ENCODE results near the gene ACTRT2. TPM values are rescaled to one million over a fixed set of nuclear protein-coding genes. Genes with fewer than 3 reads are reported as not detected.

ACTRT2 gene
- total and polyA plus RNA-seq, 5 donors: not detected

GRCh38 chr1:3004285-3005205 is 16.7 kb upstream of the ACTRT2 start:
- no peaks in the 10 kb centered on the region for H3K4me1 ChIP-seq (ENCODE audit: control insufficient read depth, insufficient read depth, low read length)
- H3K27ac ChIP-seq (ENCODE audit: low read length): no peak overlapping the region
- 80% methylated on average over 20 of the region's 20 CpGs for WGBS
- ATAC-seq: no peak
- peak in 1 of 3 donors; percentile 8 for DNase-seq
- intact Hi-C loops (cut with DNase I): no loop called here
- H3K27me3 ChIP-seq (ENCODE audit: control insufficient read depth, insufficient read depth): no peaks in the 10 kb centered on the region
- H3K9me3 ChIP-seq (ENCODE audit: control insufficient read depth, low read length): peaks cover 7% of the 10 kb centered on the region
- no peak overlapping the region for H3K4me3 ChIP-seq (ENCODE audit: low read length)

DNA sequence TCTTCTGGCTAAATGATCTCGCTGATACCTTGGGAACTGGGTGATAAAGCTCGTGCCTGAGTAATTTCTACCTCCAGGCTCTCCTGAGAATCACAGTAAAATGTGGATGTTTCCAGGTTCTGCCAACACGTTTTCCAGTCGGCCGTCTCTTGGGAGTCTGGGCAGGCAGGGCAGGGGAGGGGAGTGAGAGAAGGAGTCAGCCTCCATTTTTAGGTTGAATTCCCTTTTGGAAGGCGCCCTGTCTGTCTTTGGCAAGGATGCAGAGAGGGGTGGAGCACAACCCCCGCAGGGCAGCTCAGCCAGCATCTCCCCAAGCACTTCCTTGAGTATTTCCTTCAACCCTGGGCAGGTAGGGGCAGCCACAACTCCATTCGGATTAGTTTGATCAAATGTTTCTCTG is 15.5 kb upstream of the ACTRT2 start:
- ATAC-seq (no peak), DNase-seq (no peak)
- 55% methylated on average over 8 of the region's 8 CpGs for WGBS

DNA sequence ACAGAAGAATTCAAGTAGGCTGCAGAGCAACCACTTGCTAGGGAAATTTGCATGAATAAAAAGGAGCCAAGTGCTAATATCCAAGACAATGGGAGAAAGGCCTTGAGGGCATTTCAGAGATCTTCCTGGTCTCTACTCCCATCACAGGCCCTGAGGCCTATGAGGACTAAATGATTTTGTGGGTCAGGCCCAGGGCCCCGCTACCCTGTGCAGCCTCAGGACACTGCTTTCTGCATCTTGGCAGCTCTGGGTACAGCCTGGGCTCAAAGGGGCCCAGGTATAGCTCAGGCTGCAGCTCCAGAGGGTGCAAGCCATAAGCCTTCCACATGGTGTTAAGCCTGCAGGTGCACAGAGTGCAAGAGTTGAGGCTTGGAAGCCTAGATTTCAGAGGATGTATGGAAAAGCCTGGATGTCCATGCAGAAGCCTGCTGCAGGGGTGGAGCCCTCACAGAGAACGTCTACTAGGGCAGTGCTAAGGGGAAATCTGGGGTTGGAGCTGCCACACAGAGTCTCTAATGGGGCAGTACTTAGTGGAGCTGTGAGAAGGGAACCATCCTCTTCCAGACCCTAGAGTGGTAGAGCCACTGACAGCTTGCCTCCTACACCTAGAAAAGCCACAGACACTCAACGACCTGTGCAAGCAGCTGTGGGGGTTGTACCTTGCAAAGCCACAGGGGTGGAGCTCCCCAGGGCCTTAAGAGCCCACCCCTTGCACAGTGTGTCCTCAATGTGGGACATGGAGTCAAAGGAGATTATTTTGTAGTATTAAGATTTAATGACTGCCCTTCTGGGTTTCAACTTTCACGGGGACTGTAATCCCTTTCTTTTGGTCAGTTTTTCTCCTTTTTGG is 13.7 kb upstream of the ACTRT2 start:
- WGBS: 76% methylated on average over 4 of the region's 4 CpGs
- peaks cover 7% of the 10 kb centered on the region for H3K9me3 ChIP-seq (ENCODE audit: control insufficient read depth, low read length)
- no peaks in the 10 kb centered on the region for H3K4me1 ChIP-seq (ENCODE audit: control insufficient read depth, insufficient read depth, low read length)
- H3K4me3 ChIP-seq (ENCODE audit: low read length): no peak overlapping the region
- no peak for ATAC-seq
- DNase-seq: no peak
- intact Hi-C loops (cut with DNase I): no loop called here
- no peak overlapping the region for H3K27ac ChIP-seq (ENCODE audit: low read length)
- H3K27me3 ChIP-seq (ENCODE audit: control insufficient read depth, insufficient read depth): no peaks in the 10 kb centered on the region

More for the DNA sequence above, 15.5 kb upstream of the ACTRT2 start:
- Histone ChIP-seq H3K9me3 (ENCODE audit: control insufficient read depth, low read length) (peaks cover 7% of the 10 kb centered on the region), H3K27ac (ENCODE audit: low read length) (no peak overlapping the region), H3K27me3 (ENCODE audit: control insufficient read depth, insufficient read depth) (no peaks in the 10 kb centered on the region), H3K4me1 (ENCODE audit: control insufficient read depth, insufficient read depth, low read length) (no peaks in the 10 kb centered on the region), H3K4me3 (ENCODE audit: low read length) (no peak overlapping the region)
- intact Hi-C loops (cut with DNase I): no loop called here

DNA sequence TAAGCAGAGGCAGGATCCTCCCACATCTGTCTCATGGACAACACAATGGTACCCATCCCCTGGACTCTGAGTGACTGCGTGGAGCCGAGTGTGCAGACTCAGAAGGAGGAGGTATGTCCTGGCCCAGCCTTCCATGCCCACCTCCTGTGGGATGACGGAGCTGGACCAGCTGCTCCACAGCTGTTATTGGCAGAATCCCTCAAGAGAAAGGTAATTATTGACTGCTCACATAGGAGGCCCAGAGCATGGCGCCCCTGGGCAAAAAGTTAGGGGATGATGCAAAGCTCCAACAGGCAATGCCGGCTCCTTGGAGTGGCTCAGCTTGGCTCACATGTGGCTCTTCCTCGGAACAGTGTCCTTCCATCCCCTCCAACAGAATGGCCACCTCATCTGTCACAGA is 12.2 kb upstream of the ACTRT2 start:
- Histone ChIP-seq H3K27me3 (ENCODE audit: control insufficient read depth, insufficient read depth) (no peaks in the 10 kb centered on the region), H3K9me3 (ENCODE audit: control insufficient read depth, low read length) (peaks cover 7% of the 10 kb centered on the region), H3K27ac (ENCODE audit: low read length) (no peak overlapping the region), H3K4me1 (ENCODE audit: control insufficient read depth, insufficient read depth, low read length) (no peaks in the 10 kb centered on the region), H3K4me3 (ENCODE audit: low read length) (no peak overlapping the region)
- intact Hi-C loops (cut with DNase I): no loop called here
- ATAC-seq (no peak), DNase-seq (no peak)
- 94% methylated on average over 6 of the region's 6 CpGs for WGBS

DNA sequence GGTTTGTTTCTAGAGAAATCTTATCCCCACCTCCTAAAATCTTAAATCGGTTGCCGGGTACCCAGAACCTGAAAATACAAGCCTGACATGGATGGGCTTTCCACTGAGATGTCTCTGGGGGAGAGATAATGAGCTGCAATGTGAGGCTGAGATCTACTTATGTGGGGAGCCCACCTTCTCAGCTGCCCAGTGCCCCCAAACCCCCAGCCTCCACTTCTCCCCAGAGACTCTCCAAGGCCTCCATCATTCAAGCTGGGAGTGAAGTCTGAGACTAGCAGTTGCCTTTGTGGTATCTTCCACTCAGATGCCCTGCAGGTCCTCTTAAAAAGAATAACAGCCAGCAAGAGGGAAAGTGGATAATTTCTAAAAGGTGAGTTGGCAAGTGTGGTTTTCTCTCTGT is 11.7 kb upstream of the ACTRT2 start:
- no peak for ATAC-seq
- Histone ChIP-seq H3K9me3 (ENCODE audit: control insufficient read depth, low read length) (peaks cover 7% of the 10 kb centered on the region), H3K4me1 (ENCODE audit: control insufficient read depth, insufficient read depth, low read length) (no peaks in the 10 kb centered on the region), H3K27me3 (ENCODE audit: control insufficient read depth, insufficient read depth) (no peaks in the 10 kb centered on the region), H3K4me3 (ENCODE audit: low read length) (no peak overlapping the region), H3K27ac (ENCODE audit: low read length) (no peak overlapping the region)
- no peak for DNase-seq
- 92% methylated on average over 2 of the region's 2 CpGs for WGBS
- intact Hi-C loops (cut with DNase I): no loop called here

DNA sequence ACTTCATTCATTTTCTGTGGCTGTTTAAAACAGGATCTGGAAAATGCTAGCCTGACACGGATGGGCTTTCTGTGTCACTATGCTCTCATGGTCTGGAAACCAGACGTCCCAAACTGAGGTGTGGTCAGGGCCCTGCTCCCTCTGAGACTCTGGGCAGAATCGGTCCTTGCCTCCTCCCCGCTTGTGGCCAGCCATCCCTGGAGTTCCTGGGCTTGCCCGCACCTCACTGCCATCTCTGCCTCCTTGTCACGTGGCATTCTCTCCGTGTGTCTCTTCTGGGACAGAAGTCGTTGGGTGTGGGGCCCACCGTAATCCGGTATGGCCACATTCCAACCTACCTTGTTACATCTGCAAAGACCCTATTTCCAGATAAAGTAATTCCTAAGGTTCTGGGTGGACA is 10.1 kb upstream of the ACTRT2 start:
- Histone ChIP-seq H3K4me3 (ENCODE audit: low read length) (no peak overlapping the region), H3K27me3 (ENCODE audit: control insufficient read depth, insufficient read depth) (no peaks in the 10 kb centered on the region), H3K9me3 (ENCODE audit: control insufficient read depth, low read length) (peaks cover 7% of the 10 kb centered on the region), H3K27ac (ENCODE audit: low read length) (no peak overlapping the region), H3K4me1 (ENCODE audit: control insufficient read depth, insufficient read depth, low read length) (no peaks in the 10 kb centered on the region)
- intact Hi-C loops (cut with DNase I): loop anchor here in 3 of 4 donors (5.0 kb wide), 4 partner anchors 271 to 416 kb away; no protein-coding TSS in a partner anchor
- 90% methylated on average over 10 of the region's 10 CpGs for WGBS
- ATAC-seq: no peak
- DNase-seq: peak in 1 of 3 donors; percentile 6

DNA sequence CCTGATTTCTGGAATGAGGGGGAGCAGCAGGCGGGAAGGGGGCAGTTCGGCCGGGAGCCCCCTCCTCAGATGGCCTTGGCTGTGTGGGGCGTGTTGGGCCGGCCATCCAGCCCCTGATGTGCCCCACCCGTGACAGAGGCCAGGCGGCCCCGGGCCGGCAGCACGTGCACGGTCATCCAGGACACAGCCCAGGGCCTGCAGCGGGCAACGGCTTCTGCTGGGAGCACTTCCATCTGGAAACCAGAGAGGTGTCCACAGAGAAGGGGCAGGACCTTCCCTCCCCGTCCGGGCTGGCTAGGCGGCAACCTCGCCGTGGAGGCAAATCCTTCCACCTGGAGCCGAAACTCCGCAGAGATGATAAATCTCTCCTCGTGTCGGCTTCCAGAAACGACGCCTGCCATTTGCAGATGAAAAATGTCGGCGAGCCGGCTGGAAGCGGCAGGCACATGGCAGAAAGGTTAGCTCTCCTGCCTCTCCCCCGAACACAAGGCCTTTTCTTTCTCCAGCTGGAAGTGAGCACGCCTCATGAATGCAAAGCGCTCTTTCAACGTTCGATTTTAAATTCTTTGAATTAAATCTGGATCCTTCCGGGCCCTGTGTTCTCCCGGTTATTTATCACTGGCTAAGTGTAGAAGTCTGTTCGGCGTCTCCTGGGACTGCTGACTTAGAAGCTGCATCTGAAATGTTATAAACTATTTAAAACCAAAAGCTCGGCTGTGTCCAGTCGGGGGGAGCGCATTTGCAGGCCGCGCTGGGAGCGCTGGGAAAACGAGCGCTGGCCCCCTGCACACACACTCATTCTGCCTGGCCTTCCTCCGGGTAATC is 9.4 kb upstream of the ACTRT2 start:
- Histone ChIP-seq H3K4me1 (ENCODE audit: control insufficient read depth, insufficient read depth, low read length) (no peaks in the 10 kb centered on the region), H3K4me3 (ENCODE audit: low read length) (no peak overlapping the region), H3K27ac (ENCODE audit: low read length) (no peak overlapping the region), H3K27me3 (ENCODE audit: control insufficient read depth, insufficient read depth) (no peaks in the 10 kb centered on the region), H3K9me3 (ENCODE audit: control insufficient read depth, low read length) (peaks cover 7% of the 10 kb centered on the region)
- intact Hi-C loops (cut with DNase I): loop anchor here (2.0 to 5.0 kb wide), 6 partner anchors 270 to 415 kb away; no protein-coding TSS in a partner anchor
- DNase-seq: peak in 2 of 3 donors; percentile 4 to 36
- ATAC-seq: no peak
- 57% methylated on average over 46 of the region's 46 CpGs for WGBS

DNA sequence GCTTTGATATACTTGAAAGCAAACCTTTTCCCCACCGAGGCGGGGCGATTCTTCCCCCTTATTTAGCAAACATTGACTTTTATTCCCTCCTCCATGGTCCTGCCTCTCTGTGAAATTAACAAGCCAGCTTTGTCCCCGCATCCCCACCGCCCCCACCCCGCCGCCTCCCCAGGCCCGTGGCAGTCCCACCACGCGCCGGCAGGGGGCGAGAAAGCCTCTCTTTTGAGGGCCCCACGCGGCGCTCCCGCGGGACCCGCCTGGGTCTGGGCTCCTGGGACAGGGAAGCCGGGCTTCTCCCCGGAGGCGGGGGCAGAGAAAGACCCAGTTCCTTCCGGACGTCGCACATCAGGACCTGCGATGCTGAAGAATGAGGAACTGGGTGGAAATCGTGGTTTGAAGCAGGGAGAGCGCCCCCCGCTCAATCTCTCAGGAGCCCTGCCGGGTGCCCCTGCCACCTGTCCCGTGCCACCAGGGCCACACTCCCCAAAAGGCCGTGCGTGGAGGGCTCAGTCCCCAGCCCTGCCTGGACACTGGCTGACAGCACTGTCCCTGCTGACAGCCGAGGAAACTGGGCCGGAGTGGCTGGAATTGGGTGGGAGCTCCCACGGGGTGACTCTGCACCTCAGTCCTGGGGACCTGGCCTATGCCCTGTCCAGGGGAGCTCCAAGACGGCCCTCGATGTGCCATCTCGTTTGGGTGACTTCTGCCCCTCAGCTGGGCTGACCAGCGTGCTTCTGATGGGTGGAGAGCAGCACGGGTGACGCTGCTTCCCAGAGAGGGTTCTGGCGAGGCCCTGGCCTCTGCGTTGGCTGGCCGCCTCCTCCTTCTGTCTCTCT is 8.6 kb upstream of the ACTRT2 start:
- no peak overlapping the region for H3K4me3 ChIP-seq (ENCODE audit: low read length)

DNA sequence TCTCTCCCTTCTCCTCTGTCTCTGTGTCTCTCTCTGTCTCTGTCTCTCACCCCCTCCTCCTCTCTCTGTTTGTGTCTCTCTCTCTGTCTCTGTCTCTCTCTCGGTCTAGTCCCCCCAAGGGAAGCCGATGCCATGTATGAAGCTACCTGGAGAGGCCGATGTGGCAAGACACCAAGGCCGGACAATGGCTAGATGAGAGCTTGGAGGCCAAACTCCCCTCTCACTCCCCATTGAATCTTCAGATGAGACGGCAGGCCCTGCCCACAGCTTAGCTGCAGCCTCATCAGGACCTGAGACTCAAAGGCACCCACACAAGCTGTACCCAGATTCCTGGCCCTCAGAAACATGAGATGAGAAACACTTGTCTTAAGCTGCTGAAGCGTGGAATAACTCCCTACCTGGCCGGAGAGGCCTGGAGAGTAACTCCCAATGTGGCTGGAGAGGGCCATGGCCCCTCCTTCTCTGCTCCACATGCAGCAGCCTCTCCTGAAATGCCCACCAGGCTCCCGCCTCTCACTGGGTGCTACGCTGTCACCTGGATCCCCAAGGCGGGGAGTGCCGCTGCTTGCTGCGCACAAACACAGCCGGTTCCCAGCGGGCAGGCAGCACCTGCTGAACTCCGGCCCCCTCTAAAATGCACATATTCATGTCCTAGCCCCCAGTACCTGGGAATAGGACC is 7.8 kb upstream of the ACTRT2 start:
- no peaks in the 10 kb centered on the region for H3K27me3 ChIP-seq (ENCODE audit: control insufficient read depth, insufficient read depth)
- WGBS: 74% methylated on average over 15 of the region's 15 CpGs
- H3K4me3 ChIP-seq (ENCODE audit: low read length): no peak overlapping the region
- intact Hi-C loops (cut with DNase I): loop anchor here (2.0 to 5.0 kb wide), 6 partner anchors 269 to 414 kb away; no protein-coding TSS in a partner anchor
- ATAC-seq (no peak), DNase-seq (peak in 1 of 3 donors; percentile 7)
- no peaks in the 10 kb centered on the region for H3K4me1 ChIP-seq (ENCODE audit: control insufficient read depth, insufficient read depth, low read length)
- no peak overlapping the region for H3K27ac ChIP-seq (ENCODE audit: low read length)
- peaks cover 3% of the 10 kb centered on the region for H3K9me3 ChIP-seq (ENCODE audit: control insufficient read depth, low read length)

More for the DNA sequence above, 8.6 kb upstream of the ACTRT2 start:
- peak; percentile 57 to 86 (median 85) for DNase-seq
- no peaks in the 10 kb centered on the region for H3K27me3 ChIP-seq (ENCODE audit: control insufficient read depth, insufficient read depth)
- no peaks in the 10 kb centered on the region for H3K4me1 ChIP-seq (ENCODE audit: control insufficient read depth, insufficient read depth, low read length)
- WGBS: 24% methylated on average over 44 of the region's 44 CpGs
- intact Hi-C loops (cut with DNase I): loop anchor here (2.0 to 5.0 kb wide), 6 partner anchors 270 to 415 kb away; no protein-coding TSS in a partner anchor
- ATAC-seq: peak; percentile 57 to 80
- no peak overlapping the region for H3K27ac ChIP-seq (ENCODE audit: low read length)
- peaks cover 7% of the 10 kb centered on the region for H3K9me3 ChIP-seq (ENCODE audit: control insufficient read depth, low read length)

All from right cardiac atrium (tissue), 5 donors.